Measurements from ENCODE around the gene GP1BA. TPM values are rescaled to one million over a fixed set of nuclear protein-coding genes. Genes with fewer than 3 reads are reported as not detected.

The GP1BA gene
- total and polyA plus RNA-seq, 8 donors = 0.05 TPM; not detected in 7

DNA sequence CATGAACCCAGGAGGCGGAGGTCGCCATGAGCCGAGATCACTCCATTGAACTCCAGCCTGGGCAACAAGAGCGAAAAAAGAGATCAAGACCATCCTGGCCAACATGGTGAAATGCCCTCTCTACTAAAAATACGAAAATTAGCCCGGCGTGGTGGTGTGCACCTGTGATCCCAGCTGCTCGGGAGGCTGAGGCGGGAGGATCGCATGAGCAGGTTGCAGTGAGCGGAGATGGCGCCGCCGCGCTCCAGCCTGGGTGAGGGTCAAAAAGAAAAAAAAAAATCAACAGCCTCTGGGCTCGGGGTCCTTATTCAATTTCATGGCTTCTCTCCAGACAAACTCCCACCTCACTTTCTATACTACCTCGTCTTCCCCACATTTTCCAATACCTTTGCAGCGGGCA is 3.2 kb upstream of the GP1BA start:
- H3K27me3 ChIP-seq = no peaks in the 10 kb centered on the region
- H3K4me3 ChIP-seq = no peak overlapping the region
- H3K4me1 ChIP-seq = peaks cover under 1 to 6% (median 3%) of the 10 kb centered on the region in 4 donors
- H3K27ac ChIP-seq = no peak overlapping the region
- H3K9me3 ChIP-seq = no peaks in the 10 kb centered on the region
- WGBS, 5 donors = 96 to 98% (median 96%) methylated on average over 18 of the region's 18 CpGs
- TF ChIP-seq EP300 (IDR thresholded peaks at IDR 0.05) (no peak), POLR2AphosphoS5 (IDR thresholded peaks at IDR 0.05) (no peak), POLR2A (IDR thresholded peaks at IDR 0.05) (no peak)
- TF ChIP-seq, protein P1, sequence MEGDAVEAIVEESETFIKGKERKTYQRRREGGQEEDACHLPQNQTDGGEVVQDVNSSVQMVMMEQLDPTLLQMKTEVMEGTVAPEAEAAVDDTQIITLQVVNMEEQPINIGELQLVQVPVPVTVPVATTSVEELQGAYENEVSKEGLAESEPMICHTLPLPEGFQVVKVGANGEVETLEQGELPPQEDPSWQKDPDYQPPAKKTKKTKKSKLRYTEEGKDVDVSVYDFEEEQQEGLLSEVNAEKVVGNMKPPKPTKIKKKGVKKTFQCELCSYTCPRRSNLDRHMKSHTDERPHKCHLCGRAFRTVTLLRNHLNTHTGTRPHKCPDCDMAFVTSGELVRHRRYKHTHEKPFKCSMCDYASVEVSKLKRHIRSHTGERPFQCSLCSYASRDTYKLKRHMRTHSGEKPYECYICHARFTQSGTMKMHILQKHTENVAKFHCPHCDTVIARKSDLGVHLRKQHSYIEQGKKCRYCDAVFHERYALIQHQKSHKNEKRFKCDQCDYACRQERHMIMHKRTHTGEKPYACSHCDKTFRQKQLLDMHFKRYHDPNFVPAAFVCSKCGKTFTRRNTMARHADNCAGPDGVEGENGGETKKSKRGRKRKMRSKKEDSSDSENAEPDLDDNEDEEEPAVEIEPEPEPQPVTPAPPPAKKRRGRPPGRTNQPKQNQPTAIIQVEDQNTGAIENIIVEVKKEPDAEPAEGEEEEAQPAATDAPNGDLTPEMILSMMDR (IDR thresholded peaks at IDR 0.05) = no peak
- H3K36me3 ChIP-seq = peaks cover 0 to 8% (median 0%) of the 10 kb centered on the region in 4 donors
- intact Hi-C loops (cut with DNase I; ENCODE audit: low total_unique reads) = no loop called here
- no peak for DNase-seq

DNA sequence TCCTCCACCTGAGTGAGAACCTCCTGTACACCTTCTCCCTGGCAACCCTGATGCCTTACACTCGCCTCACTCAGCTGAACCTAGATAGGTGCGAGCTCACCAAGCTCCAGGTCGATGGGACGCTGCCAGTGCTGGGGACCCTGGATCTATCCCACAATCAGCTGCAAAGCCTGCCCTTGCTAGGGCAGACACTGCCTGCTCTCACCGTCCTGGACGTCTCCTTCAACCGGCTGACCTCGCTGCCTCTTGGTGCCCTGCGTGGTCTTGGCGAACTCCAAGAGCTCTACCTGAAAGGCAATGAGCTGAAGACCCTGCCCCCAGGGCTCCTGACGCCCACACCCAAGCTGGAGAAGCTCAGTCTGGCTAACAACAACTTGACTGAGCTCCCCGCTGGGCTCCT is 679 bp downstream of the GP1BA start:
- H3K27ac ChIP-seq = no peak overlapping the region
- H3K4me3 ChIP-seq = no peak overlapping the region
- H3K9me3 ChIP-seq = no peaks in the 10 kb centered on the region
- intact Hi-C loops (cut with DNase I; ENCODE audit: low total_unique reads) = no loop called here
- peaks cover 19 to 32% (median 21%) of the 10 kb centered on the region in 4 donors for H3K36me3 ChIP-seq
- no peak for TF ChIP-seq EP300 (IDR thresholded peaks at IDR 0.05)
- no peak for TF ChIP-seq POLR2A (IDR thresholded peaks at IDR 0.05)
- no peak for TF ChIP-seq POLR2AphosphoS5 (IDR thresholded peaks at IDR 0.05)
- TF ChIP-seq, protein P1 (IDR thresholded peaks at IDR 0.05) = no peak
- H3K4me1 ChIP-seq = peaks cover 5 to 19% (median 13%) of the 10 kb centered on the region in 4 donors
- DNase-seq = no peak
- no peaks in the 10 kb centered on the region for H3K27me3 ChIP-seq
- WGBS, 5 donors = 91 to 96% (median 91%) methylated on average over 8 to 12 of the region's 12 CpGs

DNA sequence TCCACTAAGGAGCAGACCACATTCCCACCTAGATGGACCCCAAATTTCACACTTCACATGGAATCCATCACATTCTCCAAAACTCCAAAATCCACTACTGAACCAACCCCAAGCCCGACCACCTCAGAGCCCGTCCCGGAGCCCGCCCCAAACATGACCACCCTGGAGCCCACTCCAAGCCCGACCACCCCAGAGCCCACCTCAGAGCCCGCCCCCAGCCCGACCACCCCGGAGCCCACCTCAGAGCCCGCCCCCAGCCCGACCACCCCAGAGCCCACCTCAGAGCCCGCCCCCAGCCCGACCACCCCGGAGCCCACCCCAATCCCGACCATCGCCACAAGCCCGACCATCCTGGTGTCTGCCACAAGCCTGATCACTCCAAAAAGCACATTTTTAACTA is 1.6 kb downstream of the GP1BA start:
- intact Hi-C loops (cut with DNase I; ENCODE audit: low total_unique reads) = no loop called here
- H3K9me3 ChIP-seq = no peaks in the 10 kb centered on the region
- peak overlapping the region in 1 of 5 donors; percentile 19 for H3K27ac ChIP-seq
- peaks cover 25 to 41% (median 27%) of the 10 kb centered on the region in 4 donors for H3K36me3 ChIP-seq
- DNase-seq = no peak
- WGBS, 5 donors = 75 to 92% (median 77%) methylated on average over 4 to 16 of the region's 16 CpGs
- TF ChIP-seq POLR2A (IDR thresholded peaks at IDR 0.05) (no peak), EP300 (IDR thresholded peaks at IDR 0.05) (no peak), POLR2AphosphoS5 (IDR thresholded peaks at IDR 0.05) (no peak)
- TF ChIP-seq, protein P1 (IDR thresholded peaks at IDR 0.05) = no peak
- H3K4me1 ChIP-seq = peaks cover 14 to 27% (median 22%) of the 10 kb centered on the region in 4 donors
- no peaks in the 10 kb centered on the region for H3K27me3 ChIP-seq
- no peak overlapping the region for H3K4me3 ChIP-seq

DNA sequence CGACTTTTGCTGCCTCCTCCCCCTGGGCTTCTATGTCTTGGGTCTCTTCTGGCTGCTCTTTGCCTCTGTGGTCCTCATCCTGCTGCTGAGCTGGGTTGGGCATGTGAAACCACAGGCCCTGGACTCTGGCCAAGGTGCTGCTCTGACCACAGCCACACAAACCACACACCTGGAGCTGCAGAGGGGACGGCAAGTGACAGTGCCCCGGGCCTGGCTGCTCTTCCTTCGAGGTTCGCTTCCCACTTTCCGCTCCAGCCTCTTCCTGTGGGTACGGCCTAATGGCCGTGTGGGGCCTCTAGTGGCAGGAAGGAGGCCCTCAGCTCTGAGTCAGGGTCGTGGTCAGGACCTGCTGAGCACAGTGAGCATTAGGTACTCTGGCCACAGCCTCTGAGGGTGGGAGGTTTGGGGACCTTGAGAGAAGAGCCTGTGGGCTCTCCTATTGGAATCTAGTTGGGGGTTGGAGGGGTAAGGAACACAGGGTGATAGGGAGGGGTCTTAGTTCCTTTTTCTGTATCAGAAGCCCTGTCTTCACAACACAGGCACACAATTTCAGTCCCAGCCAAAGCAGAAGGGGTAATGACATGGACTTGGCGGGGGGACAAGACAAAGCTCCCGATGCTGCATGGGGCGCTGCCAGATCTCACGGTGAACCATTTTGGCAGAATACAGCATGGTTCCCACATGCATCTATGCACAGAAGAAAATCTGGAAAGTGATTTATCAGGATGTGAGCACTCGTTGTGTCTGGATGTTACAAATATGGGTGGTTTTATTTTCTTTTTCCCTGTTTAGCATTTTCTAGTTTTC is 2.3 kb downstream of the GP1BA start:
- 22 to 28% (median 26%) methylated on average over 10 to 14 of the region's 14 CpGs for WGBS, 5 donors
- Histone ChIP-seq H3K4me1 (peaks cover 21 to 35% (median 29%) of the 10 kb centered on the region in 4 donors), H3K36me3 (peaks cover 25 to 41% (median 27%) of the 10 kb centered on the region in 4 donors), H3K4me3 (no peak overlapping the region), H3K9me3 (no peaks in the 10 kb centered on the region), H3K27me3 (no peaks in the 10 kb centered on the region), H3K27ac (peak overlapping the region in 2 of 5 donors; percentile 19 to 32)
- peak in 1 of 3 donors; percentile 20 for TF ChIP-seq POLR2AphosphoS5 (IDR thresholded peaks at IDR 0.05)
- TF ChIP-seq, protein P1 (IDR thresholded peaks at IDR 0.05) = no peak
- DNase-seq = peak; percentile 64 to 69
- intact Hi-C loops (cut with DNase I; ENCODE audit: low total_unique reads) = no loop called here

Data from stomach (tissue), 9 donors.